GM21381 (cell line): ENCODE data around the gene ZNF83.
"Not testable (repeated sequence)": the region's sequence is repeated elsewhere in the genome, so short reads cannot be mapped to it uniquely, and the experiment has no call there.

ENCODE experiments used
- ATAC-seq: cut with Tn5 transposase; IDR thresholded peaks from one replicate; pipeline ENCODE4 v1.9.1; 2021; ENCODE audit warnings: mild to moderate bottlenecking, moderate library complexity; ENCODE audit not compliant: unreplicated experiment

The ZNF83 gene

DNA sequence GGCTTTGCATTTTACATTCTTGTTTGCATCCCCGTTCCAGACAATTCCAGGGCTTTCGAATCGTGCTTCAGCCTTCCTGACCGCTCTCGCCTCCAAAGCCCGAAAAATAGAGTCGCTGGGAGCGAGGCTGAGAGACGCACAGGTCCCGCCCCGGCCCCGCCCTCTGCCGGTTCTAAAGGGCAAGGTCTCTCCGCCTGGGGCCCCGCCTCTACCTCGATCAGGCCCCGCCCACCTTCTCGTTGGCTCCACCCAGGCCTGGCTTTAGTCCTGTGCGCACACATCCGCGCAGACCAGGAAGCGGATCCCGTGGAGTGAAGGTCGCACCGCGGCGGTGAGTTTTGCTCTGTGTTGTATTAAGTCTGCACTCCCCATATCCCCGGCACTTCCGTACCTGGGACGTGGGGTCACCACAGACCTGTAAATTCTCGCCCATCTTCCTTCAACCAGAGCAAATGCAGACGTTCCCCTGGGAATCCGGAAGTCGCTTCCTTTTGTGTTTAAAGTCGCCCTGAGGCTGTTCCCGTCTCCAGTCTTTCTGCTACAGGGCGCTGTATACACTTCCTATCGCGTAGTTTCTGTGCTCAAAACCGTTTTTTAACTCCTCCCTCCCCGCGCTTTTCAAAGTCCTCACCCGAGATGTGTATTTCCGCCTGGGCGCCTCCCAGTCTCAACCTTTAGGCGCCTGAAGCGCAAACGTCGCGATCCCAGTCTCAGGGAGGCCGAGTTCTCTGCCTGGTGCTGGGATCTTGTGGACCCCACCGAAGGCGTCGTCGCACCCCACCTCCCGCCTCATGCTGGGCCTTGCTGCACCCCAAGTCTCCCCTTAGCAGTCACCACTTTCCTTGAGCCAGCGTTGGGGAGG lies 67.9 kb downstream of the ZNF83 start, which contains the start of gene ZNF701:
Gene ZNF701, plus strand, starts transcription at position 288 of the 862 bp plus-strand sequence. CDS start 3,861 bp downstream, outside the sequence.
- peak; percentile 92 for ATAC-seq

DNA sequence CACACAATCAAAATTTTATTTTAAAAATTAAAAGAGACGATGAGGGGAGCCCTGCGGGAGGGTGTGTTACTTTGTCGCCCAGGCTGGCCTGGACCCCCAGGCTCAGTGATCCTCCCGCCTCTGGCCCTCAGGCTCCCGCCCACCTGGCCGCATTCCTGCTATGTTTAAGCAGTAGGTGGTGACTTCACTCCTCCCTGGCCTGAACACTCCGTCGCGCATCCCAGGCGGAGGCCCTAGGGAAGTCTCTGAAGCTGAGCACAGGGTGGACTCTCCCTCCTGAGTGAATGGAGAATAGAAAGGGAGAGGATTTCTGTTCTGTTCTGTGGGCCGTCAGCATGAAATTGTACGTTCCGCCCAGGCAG lies 68.5 kb downstream of the ZNF83 start:
- not testable (repeated sequence) for ATAC-seq

DNA sequence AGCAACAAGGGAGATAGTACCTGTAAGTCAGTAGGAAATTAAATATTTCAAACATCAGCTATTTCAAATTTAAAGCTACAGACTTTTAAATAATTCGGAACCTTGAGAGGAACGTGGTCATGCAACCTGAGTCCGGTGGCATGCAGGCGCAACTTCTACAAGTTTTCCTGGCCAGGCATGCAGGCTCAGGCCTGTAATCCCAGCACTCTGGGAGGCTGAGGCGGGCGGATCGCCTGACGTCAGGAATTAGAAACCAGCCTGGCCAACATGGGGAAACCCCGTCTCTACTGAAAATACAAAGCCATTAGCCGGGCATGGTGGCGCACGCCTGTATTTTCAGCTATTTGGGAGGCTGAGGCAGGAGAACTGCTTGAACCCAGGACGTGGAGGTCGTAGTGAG lies 70.2 kb downstream of the ZNF83 start:
- ATAC-seq: no peak

DNA sequence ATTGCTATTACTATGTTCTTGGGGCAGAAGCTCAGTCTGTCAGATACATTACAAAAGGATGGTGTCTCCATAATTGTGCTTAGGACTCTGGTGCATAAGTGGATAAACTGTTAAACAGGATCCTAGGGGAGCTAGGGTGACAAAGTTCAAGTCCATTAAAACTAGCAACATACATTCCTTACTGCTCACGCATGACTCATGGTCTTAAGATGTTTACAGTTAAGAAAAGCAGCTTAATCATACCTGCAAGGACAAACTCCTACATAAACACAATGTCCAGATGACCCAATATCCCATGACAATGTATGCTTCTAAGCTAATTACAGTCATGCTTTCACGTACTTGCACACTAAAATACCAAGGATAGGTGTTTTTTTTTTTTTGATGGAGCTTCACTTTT lies 71.6 kb downstream of the ZNF83 start:
- ATAC-seq: no peak

DNA sequence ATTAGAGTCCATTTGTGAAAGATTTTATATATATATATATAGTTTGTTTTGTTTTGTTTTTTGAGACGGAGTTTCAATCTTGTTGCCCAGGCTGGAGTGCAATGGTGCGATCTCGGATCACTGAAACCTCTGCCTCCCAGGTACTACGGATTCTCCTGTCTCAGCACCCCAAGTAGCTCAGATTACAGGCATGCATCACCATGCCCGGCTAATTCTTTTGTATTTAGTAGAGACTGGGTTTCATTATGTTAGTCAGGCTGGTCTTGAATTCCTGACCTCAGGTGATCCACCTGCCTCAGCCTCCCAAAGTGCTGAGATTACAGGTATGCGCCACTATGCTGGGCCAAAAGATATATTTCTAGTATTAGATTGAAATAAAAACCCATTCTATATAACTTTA lies 72.0 kb downstream of the ZNF83 start:
- ATAC-seq: no peak
